ENCODE results near the gene CDH8.
"Not testable (repeated sequence)": the region's sequence is repeated elsewhere in the genome, so short reads cannot be mapped to it uniquely, and the experiment has no call there.

The CDH8 gene

DNA sequence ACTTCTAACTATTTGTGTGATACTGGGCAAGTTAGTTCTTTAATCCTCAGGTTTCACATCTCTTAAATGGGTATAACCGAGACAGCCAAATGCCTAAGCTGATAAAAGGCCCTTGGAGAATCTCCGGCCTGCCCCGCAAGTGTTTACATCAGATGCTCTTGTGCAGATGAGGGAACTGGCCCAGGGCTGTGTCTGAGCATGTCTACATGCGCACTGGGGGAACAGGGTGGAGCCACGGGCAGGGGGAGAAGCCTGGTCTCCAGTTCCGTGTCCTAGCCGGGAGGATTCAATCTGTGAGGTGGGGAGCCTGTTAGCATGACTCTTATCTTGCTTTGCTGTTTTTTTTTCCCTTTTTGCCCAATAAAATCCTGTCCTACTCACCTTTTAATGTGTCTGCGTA, 222.9 kb downstream of the CDH8 start:
- Histone ChIP-seq H3K27ac (replicated peaks) (no peak overlapping the region), H3K4me3 (replicated peaks; ENCODE audit: insufficient read depth, low read length) (no peak overlapping the region), H3K27me3 (ENCODE audit: insufficient read depth, poor library complexity, severe bottlenecking) (no peaks in the 10 kb centered on the region)
- TF ChIP-seq, protein P1, sequence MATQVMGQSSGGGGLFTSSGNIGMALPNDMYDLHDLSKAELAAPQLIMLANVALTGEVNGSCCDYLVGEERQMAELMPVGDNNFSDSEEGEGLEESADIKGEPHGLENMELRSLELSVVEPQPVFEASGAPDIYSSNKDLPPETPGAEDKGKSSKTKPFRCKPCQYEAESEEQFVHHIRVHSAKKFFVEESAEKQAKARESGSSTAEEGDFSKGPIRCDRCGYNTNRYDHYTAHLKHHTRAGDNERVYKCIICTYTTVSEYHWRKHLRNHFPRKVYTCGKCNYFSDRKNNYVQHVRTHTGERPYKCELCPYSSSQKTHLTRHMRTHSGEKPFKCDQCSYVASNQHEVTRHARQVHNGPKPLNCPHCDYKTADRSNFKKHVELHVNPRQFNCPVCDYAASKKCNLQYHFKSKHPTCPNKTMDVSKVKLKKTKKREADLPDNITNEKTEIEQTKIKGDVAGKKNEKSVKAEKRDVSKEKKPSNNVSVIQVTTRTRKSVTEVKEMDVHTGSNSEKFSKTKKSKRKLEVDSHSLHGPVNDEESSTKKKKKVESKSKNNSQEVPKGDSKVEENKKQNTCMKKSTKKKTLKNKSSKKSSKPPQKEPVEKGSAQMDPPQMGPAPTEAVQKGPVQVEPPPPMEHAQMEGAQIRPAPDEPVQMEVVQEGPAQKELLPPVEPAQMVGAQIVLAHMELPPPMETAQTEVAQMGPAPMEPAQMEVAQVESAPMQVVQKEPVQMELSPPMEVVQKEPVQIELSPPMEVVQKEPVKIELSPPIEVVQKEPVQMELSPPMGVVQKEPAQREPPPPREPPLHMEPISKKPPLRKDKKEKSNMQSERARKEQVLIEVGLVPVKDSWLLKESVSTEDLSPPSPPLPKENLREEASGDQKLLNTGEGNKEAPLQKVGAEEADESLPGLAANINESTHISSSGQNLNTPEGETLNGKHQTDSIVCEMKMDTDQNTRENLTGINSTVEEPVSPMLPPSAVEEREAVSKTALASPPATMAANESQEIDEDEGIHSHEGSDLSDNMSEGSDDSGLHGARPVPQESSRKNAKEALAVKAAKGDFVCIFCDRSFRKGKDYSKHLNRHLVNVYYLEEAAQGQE (IDR thresholded peaks at IDR 0.05; ENCODE audit: insufficient replicate concordance, low read depth): no peak
- TF ChIP-seq POLR2AphosphoS5 (IDR thresholded peaks at IDR 0.05; ENCODE audit: low read depth) (no peak), SPI1 (IDR thresholded peaks at IDR 0.05; ENCODE audit: borderline replicate concordance, low read depth) (no peak), GABPA (IDR thresholded peaks at IDR 0.05; ENCODE audit: low read depth) (no peak)
- TF ChIP-seq, protein P2, sequence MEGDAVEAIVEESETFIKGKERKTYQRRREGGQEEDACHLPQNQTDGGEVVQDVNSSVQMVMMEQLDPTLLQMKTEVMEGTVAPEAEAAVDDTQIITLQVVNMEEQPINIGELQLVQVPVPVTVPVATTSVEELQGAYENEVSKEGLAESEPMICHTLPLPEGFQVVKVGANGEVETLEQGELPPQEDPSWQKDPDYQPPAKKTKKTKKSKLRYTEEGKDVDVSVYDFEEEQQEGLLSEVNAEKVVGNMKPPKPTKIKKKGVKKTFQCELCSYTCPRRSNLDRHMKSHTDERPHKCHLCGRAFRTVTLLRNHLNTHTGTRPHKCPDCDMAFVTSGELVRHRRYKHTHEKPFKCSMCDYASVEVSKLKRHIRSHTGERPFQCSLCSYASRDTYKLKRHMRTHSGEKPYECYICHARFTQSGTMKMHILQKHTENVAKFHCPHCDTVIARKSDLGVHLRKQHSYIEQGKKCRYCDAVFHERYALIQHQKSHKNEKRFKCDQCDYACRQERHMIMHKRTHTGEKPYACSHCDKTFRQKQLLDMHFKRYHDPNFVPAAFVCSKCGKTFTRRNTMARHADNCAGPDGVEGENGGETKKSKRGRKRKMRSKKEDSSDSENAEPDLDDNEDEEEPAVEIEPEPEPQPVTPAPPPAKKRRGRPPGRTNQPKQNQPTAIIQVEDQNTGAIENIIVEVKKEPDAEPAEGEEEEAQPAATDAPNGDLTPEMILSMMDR (IDR thresholded peaks at IDR 0.05; ENCODE audit: insufficient read depth, low read length): no peak
- DNase-seq (ENCODE audit: low read depth in 1 of 2, low spot score in 1 of 2): no peak

DNA sequence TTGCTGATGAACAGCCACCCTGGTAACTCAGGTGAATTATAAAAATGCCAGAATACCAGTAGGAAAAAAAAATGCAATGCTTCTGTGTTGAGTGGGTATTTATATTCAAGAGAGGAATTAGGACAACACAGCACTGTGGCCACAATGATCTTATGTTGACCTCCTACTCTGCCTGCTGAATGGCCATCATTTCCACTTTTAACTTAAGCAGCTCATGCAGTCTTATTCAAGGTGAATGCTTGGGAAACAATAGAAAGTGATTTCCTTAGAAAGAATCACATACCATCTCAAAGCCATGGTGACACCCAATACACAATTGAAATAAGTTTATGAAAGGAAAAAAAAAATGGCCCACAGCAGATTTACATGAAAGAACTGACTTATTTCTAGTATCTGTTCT, 224.0 kb downstream of the CDH8 start:
- Histone ChIP-seq H3K27me3 (ENCODE audit: insufficient read depth, poor library complexity, severe bottlenecking) (no peaks in the 10 kb centered on the region), H3K4me3 (replicated peaks; ENCODE audit: insufficient read depth, low read length) (no peak overlapping the region), H3K27ac (replicated peaks) (no peak overlapping the region)
- TF ChIP-seq SPI1 (IDR thresholded peaks at IDR 0.05; ENCODE audit: borderline replicate concordance, low read depth): no peak
- TF ChIP-seq POLR2AphosphoS5 (IDR thresholded peaks at IDR 0.05; ENCODE audit: low read depth): no peak
- TF ChIP-seq, protein P1 (IDR thresholded peaks at IDR 0.05; ENCODE audit: insufficient replicate concordance, low read depth): no peak
- TF ChIP-seq, protein P2 (IDR thresholded peaks at IDR 0.05; ENCODE audit: insufficient read depth, low read length): no peak
- TF ChIP-seq GABPA (IDR thresholded peaks at IDR 0.05; ENCODE audit: low read depth): no peak
- DNase-seq (ENCODE audit: low read depth in 1 of 2, low spot score in 1 of 2): no peak

DNA sequence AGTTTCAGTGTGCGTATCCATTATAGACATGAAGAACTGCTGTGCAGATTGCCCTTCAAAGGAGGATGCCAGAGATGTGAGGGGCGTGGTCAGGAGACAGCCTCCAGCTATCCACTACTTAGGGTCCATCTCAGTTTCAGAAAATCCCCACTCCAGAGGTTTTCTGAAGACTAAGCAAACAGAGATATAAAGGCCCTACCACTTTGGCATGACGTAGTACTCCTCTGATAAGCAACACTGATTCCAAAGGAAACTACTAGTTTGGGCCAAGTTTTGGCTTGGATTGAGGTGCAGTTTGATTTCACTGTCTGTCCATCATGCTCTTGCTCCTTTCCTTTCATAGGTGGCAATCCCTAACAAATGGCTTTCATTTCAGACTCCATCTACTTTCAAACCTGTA, 228.7 kb downstream of the CDH8 start:
- no peak for TF ChIP-seq POLR2AphosphoS5 (IDR thresholded peaks at IDR 0.05; ENCODE audit: low read depth)
- TF ChIP-seq, protein P1 (IDR thresholded peaks at IDR 0.05; ENCODE audit: insufficient replicate concordance, low read depth): no peak
- TF ChIP-seq, protein P2 (IDR thresholded peaks at IDR 0.05; ENCODE audit: insufficient read depth, low read length): no peak
- TF ChIP-seq GABPA (IDR thresholded peaks at IDR 0.05; ENCODE audit: low read depth): no peak
- TF ChIP-seq SPI1 (IDR thresholded peaks at IDR 0.05; ENCODE audit: borderline replicate concordance, low read depth): no peak

DNA sequence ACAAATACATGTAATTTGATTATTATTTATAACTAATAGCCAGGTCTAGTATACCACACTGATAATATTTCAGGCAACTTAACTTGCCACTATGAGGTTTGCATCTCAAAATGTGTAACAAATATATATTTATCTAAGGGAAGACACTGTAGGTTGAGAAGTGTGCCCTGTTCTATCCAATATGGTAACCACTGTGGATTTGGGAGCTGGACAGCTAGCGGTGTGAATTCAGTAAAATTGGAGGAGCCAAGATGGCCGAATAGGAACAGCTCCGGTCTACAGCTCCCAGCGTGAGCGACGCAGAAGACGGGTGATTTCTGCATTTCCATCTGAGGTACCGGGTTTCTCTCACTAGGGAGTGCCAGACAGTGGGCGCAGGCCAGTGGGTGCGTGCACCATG, 235.0 kb downstream of the CDH8 start:
- not testable (repeated sequence) for H3K4me3 ChIP-seq (replicated peaks; ENCODE audit: insufficient read depth, low read length)

More for the DNA sequence above, 228.7 kb downstream of the CDH8 start:
- no peak for DNase-seq (ENCODE audit: low read depth in 1 of 2, low spot score in 1 of 2)
- Histone ChIP-seq H3K27ac (replicated peaks) (no peak overlapping the region), H3K4me3 (replicated peaks; ENCODE audit: insufficient read depth, low read length) (no peak overlapping the region), H3K27me3 (ENCODE audit: insufficient read depth, poor library complexity, severe bottlenecking) (no peaks in the 10 kb centered on the region)

More for the DNA sequence above, 235.0 kb downstream of the CDH8 start:
- not testable (repeated sequence) for H3K27me3 ChIP-seq (ENCODE audit: insufficient read depth, poor library complexity, severe bottlenecking); DNase-seq (ENCODE audit: low read depth in 1 of 2, low spot score in 1 of 2); H3K27ac ChIP-seq (replicated peaks)

Data from HL-60 (cell line).